HL-60 (cell line): ENCODE measurements around the gene ANKS3.

ENCODE experiments used
- DNase-seq, 2 experiments: peaks; one replicate each; pipeline ENCODE4 v3.0.0-alpha.2; 2010 to 2020; ENCODE audit warnings: low read depth in 1 of 2, low spot score in 1 of 2
- H3K27ac ChIP-seq: fragments of 250-450 bp; sonication (Bioruptor Pico); replicated peaks from 2 replicates; pipeline ENCODE4 v1.5.1; 2020; ENCODE audit warnings: mild to moderate bottlenecking, moderate library complexity
- H3K27me3 ChIP-seq: fragments of 250-450 bp; sonication (Bioruptor Pico); 2 replicates; pipeline ENCODE4 v1.5.1; 2021; ENCODE audit warnings: mild to moderate bottlenecking, moderate library complexity; ENCODE audit not compliant: insufficient read depth, poor library complexity, severe bottlenecking
- H3K4me3 ChIP-seq: replicated peaks from 2 replicates; pipeline ENCODE4 v1.5.1; 2011; ENCODE audit warnings: mild to moderate bottlenecking, control low read depth, low read length; ENCODE audit not compliant: insufficient read depth
- CTCF ChIP-seq: IDR thresholded peaks from one replicate; pipeline ENCODE4 v1.5.1; 2011; ENCODE audit warnings: low read length, control low read depth, inconsistent platforms; ENCODE audit not compliant: insufficient read depth
- GABPA ChIP-seq: IDR thresholded peaks from 2 replicates; pipeline ENCODE4 v1.6.1; 2012; ENCODE audit warnings: low read depth
- POLR2AphosphoS5 ChIP-seq: IDR thresholded peaks from 2 replicates; pipeline ENCODE4 v1.6.1; 2012; ENCODE audit warnings: low read depth
- REST ChIP-seq: IDR thresholded peaks from 2 replicates; pipeline ENCODE4 v1.6.1; 2012; ENCODE audit warnings: low read depth; ENCODE audit not compliant: insufficient replicate concordance
- SPI1 ChIP-seq: IDR thresholded peaks from 2 replicates; pipeline ENCODE4 v1.6.1; 2012; ENCODE audit warnings: low read depth, mild to moderate bottlenecking, borderline replicate concordance

The ANKS3 gene

DNA sequence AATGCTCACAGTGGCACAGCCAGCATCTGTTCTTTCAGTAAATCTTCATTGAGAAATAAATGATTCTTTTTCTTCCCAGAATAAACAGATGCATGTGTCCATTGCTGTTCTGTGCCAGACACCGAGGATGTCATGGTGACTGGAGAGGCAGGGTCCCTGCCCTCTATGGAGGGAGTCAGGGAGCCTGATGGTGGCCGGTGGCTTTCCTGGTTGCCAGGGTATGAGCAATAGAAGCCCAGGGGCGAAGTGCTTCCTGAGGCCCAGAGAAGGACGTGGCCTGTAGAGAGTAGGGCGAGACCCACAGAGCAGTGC, 70.7 kb downstream of the ANKS3 start:
- Histone ChIP-seq H3K27ac (peak overlapping the region; percentile 95), H3K27me3 (no peaks in the 10 kb centered on the region), H3K4me3 (no peak overlapping the region)
- no peak for DNase-seq
- TF ChIP-seq REST (no peak), GABPA (no peak), CTCF (no peak), SPI1 (no peak), POLR2AphosphoS5 (no peak)

DNA sequence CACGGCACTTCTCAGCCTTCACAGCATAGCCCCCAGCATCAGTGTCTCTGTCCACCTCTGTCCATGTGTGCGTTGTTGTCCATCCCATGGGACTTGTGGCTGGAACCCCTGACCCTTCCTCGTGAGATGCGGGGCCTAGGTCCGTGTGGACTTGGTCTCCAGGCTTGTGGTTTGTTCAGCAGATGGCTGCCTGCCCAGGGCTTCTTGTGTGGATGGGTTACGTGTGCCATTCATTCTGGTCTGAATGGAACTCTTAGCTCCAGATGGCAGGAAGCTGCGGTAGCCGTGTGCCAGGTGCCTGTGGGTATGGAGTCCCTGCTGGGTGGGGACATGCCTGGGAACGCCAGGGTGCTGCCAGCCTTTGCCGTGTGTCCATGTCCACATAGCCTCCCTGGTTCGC, 72.4 kb downstream of the ANKS3 start:
- H3K27ac ChIP-seq: peak overlapping the region; percentile 95
- H3K4me3 ChIP-seq: no peak overlapping the region
- no peaks in the 10 kb centered on the region for H3K27me3 ChIP-seq
- TF ChIP-seq REST (no peak), POLR2AphosphoS5 (peak; percentile 97)
- peak in 1 of 2 experiments; percentile 72 for DNase-seq

DNA sequence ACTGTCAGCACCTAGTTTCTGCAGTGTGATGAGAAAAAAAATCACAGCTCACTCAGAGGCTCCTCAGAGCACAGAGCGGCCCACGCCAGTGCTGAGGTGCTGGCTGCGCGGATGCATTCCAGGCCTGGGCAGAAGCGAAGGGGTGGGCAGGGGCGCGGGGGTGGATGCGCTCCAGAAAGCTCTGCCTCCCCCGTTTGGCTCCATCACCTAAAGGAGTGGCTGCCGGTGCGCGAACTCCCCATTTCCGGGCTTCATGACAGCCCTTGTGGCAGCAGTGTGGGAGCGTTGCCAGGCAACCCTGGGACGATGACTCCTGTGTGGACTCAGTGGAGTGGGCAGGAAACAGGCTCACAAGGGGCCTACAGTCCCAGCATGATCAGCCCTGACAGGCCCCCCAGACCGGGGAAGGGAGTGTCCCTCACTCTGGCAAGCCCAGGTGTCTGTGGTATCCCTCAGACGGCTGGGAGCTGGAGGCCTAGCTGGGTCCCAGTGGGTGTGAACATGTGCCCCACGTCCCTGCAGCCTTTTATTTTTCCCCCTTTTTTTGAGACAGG, 73.5 kb downstream of the ANKS3 start:
- Histone ChIP-seq H3K4me3 (no peak overlapping the region), H3K27ac (peak overlapping the region; percentile 95), H3K27me3 (no peaks in the 10 kb centered on the region)
- DNase-seq: no peak
- no peak for TF ChIP-seq SPI1
- TF ChIP-seq POLR2AphosphoS5: no peak
- no peak for TF ChIP-seq GABPA
- TF ChIP-seq REST: no peak

DNA sequence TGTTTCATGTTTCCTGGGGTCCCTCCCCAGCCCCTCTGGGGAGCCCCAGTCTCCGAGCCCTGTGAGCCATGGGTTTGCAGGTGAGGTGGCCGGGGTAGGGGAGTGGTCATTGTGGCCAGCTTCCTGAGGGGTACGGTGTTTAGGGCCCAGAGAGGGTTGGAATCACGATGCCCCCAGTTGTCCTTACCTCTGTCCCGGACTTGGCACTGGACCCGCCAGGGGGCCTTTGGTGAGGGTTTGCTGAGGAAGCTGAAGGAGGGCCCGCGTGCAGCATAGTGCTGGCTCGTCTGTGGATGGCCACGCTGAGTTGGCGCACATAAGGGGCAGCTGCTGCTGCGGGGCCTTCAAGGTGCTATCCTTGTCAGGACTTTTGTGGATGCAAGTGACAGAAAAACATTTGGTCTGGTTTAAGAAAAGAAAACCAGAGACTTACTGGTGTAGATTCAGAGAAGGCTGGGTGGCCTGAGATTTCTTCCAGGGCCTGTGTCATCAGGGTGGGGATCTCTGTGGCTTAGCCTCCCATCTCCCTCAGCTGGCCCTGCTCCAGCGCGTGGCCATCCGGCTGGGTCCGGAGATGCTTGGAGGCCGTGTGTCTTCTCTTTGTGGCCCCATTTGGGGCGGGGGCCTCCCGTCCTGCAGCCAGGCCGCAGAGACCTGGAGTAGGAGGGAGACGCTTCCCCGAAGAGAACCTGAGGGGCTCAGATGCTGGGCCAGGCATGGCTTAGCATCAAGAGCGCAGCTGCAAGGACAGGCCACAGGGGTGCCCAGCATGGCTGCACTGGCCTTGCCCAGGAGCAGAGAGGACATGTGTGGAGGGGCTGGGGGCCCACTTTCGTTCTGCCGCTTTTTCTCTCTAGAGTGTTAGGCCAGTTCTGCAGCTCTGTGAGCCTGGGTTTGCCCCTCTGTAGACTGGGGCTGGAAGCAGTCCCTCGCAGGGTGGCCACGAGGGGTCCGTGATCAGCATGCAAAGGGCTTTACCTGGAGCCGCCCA, 74.4 kb downstream of the ANKS3 start:
- H3K27ac ChIP-seq: no peak overlapping the region
- TF ChIP-seq POLR2AphosphoS5 (no peak), SPI1 (no peak), REST (no peak), CTCF (no peak), GABPA (no peak)
- no peak for DNase-seq
- H3K4me3 ChIP-seq: no peak overlapping the region
- no peaks in the 10 kb centered on the region for H3K27me3 ChIP-seq
